Measurements from ENCODE around the gene CCL16. TPM values are rescaled to one million over a fixed set of nuclear protein-coding genes. Genes with fewer than 3 reads are reported as not detected.

CCL16 gene
- total and polyA plus RNA-seq, 2 experiments from 2014 or later = not detected

- TF ChIP-seq ZNF331 (CRISPR knock-in tag; IDR thresholded peaks at IDR 0.05; ENCODE audit: low read depth) (no peak), EZH2phosphoT487 (IDR thresholded peaks at IDR 0.05; ENCODE audit: unreplicated experiment) (no peak), STAT1 (IDR thresholded peaks at IDR 0.05; ENCODE audit: unreplicated experiment) (no peak), EZH2 (IDR thresholded peaks at IDR 0.05; ENCODE audit: low read depth, unreplicated experiment) (no peak)
- TF ChIP-seq, protein P1, sequence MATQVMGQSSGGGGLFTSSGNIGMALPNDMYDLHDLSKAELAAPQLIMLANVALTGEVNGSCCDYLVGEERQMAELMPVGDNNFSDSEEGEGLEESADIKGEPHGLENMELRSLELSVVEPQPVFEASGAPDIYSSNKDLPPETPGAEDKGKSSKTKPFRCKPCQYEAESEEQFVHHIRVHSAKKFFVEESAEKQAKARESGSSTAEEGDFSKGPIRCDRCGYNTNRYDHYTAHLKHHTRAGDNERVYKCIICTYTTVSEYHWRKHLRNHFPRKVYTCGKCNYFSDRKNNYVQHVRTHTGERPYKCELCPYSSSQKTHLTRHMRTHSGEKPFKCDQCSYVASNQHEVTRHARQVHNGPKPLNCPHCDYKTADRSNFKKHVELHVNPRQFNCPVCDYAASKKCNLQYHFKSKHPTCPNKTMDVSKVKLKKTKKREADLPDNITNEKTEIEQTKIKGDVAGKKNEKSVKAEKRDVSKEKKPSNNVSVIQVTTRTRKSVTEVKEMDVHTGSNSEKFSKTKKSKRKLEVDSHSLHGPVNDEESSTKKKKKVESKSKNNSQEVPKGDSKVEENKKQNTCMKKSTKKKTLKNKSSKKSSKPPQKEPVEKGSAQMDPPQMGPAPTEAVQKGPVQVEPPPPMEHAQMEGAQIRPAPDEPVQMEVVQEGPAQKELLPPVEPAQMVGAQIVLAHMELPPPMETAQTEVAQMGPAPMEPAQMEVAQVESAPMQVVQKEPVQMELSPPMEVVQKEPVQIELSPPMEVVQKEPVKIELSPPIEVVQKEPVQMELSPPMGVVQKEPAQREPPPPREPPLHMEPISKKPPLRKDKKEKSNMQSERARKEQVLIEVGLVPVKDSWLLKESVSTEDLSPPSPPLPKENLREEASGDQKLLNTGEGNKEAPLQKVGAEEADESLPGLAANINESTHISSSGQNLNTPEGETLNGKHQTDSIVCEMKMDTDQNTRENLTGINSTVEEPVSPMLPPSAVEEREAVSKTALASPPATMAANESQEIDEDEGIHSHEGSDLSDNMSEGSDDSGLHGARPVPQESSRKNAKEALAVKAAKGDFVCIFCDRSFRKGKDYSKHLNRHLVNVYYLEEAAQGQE (IDR thresholded peaks at IDR 0.05; ENCODE audit: unreplicated experiment) = no peak
- TF ChIP-seq, protein P2, sequence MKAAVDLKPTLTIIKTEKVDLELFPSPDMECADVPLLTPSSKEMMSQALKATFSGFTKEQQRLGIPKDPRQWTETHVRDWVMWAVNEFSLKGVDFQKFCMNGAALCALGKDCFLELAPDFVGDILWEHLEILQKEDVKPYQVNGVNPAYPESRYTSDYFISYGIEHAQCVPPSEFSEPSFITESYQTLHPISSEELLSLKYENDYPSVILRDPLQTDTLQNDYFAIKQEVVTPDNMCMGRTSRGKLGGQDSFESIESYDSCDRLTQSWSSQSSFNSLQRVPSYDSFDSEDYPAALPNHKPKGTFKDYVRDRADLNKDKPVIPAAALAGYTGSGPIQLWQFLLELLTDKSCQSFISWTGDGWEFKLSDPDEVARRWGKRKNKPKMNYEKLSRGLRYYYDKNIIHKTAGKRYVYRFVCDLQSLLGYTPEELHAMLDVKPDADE (IDR thresholded peaks at IDR 0.05) = no peak
Measured at GRCh38 chr17:35944151-35944550, 37.1 kb downstream of the CCL16 start (continued).

DNA sequence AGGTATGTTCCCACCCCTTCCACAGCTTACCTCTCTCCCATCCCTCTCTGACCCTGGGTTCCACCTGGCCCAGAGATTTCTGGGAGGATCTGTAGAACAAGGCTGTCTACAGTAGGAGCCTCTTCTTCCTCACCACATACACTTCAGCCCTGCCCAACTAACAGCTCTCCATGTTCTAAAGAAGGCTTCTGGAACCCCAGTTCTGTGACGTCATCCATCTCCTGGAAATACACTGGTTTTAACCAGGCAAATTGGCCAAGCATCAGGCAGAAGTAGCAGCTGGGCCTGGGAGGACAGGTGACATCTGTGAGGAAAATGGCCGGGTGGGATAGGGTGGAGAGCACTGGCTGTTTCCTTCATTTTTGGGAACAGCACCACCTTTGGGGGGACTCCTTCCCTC lies 37.8 kb downstream of the CCL16 start, which contains the start of gene LYZL6:
Gene LYZL6, minus strand, starts transcription at position 177 of the 400 bp plus-strand sequence. CDS start 4,357 bp downstream, outside the sequence.
- Histone ChIP-seq H3K79me2 (replicated peaks; ENCODE audit: insufficient read depth) (no peaks in the 10 kb centered on the region), H2AFZ (peak within 1 kb of the TSS; percentile 69; the same call in 1 of the 2 replicates), H3K4me1 (ENCODE audit: insufficient read depth) (no peaks in the 10 kb centered on the region), H3F3A (replicated peaks; ENCODE audit: low read depth) (no peaks in the 10 kb centered on the region), H3K27ac (ENCODE audit: low read depth) (no peak within 1 kb of the TSS), H3K9me2 (ENCODE audit: insufficient read depth) (peaks cover 4% of the 10 kb centered on the region; the same call in 1 of the 2 replicates), H3K4me2 (no peak within 1 kb of the TSS), H3K27me3 (ENCODE audit: insufficient read depth) (no peaks in the 10 kb centered on the region), H3K36me3 (ENCODE audit: insufficient read depth) (no peaks in the 10 kb centered on the region), H4K20me1 (replicated peaks; ENCODE audit: insufficient read depth) (no peaks in the 10 kb centered on the region), H3K4me3 (no peak within 1 kb of the TSS)
- no peaks in the 10 kb centered on the region for H3K4me1 Mint-ChIP-seq
- TF ChIP-seq CREB1 (CRISPR knock-in tag; IDR thresholded peaks at IDR 0.05; ENCODE audit: low read depth) (no peak), ZNF331 (CRISPR knock-in tag; IDR thresholded peaks at IDR 0.05; ENCODE audit: low read depth) (no peak)
- DNase-seq (ENCODE audit: low spot score) (no peak), ATAC-seq (no peak)
- 0 out of 3 replicates have a peak, but pooled peaks cover 3% of the 10 kb centered on the region for H3K9me3 Mint-ChIP-seq
- no peak within 1 kb of the TSS for H3K4me3 Mint-ChIP-seq
- no peak within 1 kb of the TSS for H3K27ac Mint-ChIP-seq
- no peaks in the 10 kb centered on the region for H3K27me3 Mint-ChIP-seq (ENCODE audit: insufficient read depth, low read depth, poor library complexity)
- H3K36me3 Mint-ChIP-seq (ENCODE audit: low read depth) = no peaks in the 10 kb centered on the region

GRCh38 chr17:35942588-35943186 lies 38.6 kb downstream of the CCL16 start:
- Mint-ChIP-seq H3K4me3 (no peak overlapping the region), H3K4me1 (no peaks in the 10 kb centered on the region), H3K27me3 (ENCODE audit: insufficient read depth, low read depth, poor library complexity) (no peaks in the 10 kb centered on the region), H3K36me3 (ENCODE audit: low read depth) (no peaks in the 10 kb centered on the region), H3K27ac (no peak overlapping the region), H3K9me3 (0 out of 3 replicates have a peak, but pooled peaks cover 3% of the 10 kb centered on the region)
- Histone ChIP-seq H4K20me1 (replicated peaks; ENCODE audit: insufficient read depth) (no peaks in the 10 kb centered on the region), H2AFZ (peak overlapping the region; percentile 69; the same call in 1 of the 2 replicates), H3F3A (replicated peaks; ENCODE audit: low read depth) (no peaks in the 10 kb centered on the region), H3K9me2 (ENCODE audit: insufficient read depth) (peaks cover 4% of the 10 kb centered on the region; the same call in 1 of the 2 replicates), H3K4me1 (ENCODE audit: insufficient read depth) (no peaks in the 10 kb centered on the region), H3K4me3 (no peak overlapping the region), H3K27me3 (ENCODE audit: insufficient read depth) (no peaks in the 10 kb centered on the region), H3K79me2 (replicated peaks; ENCODE audit: insufficient read depth) (no peaks in the 10 kb centered on the region), H3K27ac (ENCODE audit: low read depth) (no peak overlapping the region), H3K36me3 (ENCODE audit: insufficient read depth) (no peaks in the 10 kb centered on the region), H3K4me2 (no peak overlapping the region)
- ATAC-seq (no peak), DNase-seq (ENCODE audit: low spot score) (no peak)
- TF ChIP-seq, protein P1 (IDR thresholded peaks at IDR 0.05; ENCODE audit: unreplicated experiment) = no peak
- TF ChIP-seq JUNB (IDR thresholded peaks at IDR 0.05; ENCODE audit: unreplicated experiment) (no peak), POLR2AphosphoS5 (IDR thresholded peaks at IDR 0.05; ENCODE audit: low read depth) (no peak), ZNF331 (CRISPR knock-in tag; IDR thresholded peaks at IDR 0.05; ENCODE audit: low read depth) (no peak), ZNF114 (CRISPR knock-in tag; IDR thresholded peaks at IDR 0.05) (no peak)
